ENCODE data around the gene FLT3. TPM values are rescaled to one million over a fixed set of nuclear protein-coding genes. Genes with fewer than 3 reads are reported as not detected.
"Not testable (repeated sequence)": the region's sequence is repeated elsewhere in the genome, so short reads cannot be mapped to it uniquely, and the experiment has no call there.

Gene FLT3
- total RNA-seq, 3 donors from 2014 or later = 0.98 to 1.4 (median 1.3) TPM

DNA sequence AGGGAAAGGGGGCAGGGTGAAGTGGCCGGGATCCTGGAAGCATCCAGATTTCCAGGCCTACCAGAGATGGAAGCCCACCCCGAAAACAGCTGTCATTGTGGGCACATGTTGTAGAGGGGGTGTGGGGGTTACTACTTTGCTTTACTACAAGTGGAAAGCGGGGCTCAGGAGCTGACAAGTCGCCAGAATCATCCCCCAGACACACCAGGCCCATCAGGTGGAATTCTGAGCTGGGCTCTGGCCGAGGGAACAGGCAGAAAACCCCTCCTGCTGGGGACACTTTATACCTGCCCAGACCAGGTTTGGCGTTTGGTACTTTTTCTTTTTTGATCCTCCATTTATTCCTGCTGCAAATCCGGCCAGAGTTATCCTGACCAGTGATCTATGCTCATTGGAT lies 135.0 kb downstream of the FLT3 start:
- Histone ChIP-seq H3K4me3 (no peak overlapping the region), H3K36me3 (no peaks in the 10 kb centered on the region), H3K27ac (no peak overlapping the region), H3K4me1 (peaks cover 3 to 5% of the 10 kb centered on the region in 2 donors), H3K9me3 (no peaks in the 10 kb centered on the region), H3K27me3 (peaks cover 4 to 95% of the 10 kb centered on the region in 2 donors)
- no peak for DNase-seq (ENCODE audit: low spot score in 2 of 2)
- TF ChIP-seq, protein P1, sequence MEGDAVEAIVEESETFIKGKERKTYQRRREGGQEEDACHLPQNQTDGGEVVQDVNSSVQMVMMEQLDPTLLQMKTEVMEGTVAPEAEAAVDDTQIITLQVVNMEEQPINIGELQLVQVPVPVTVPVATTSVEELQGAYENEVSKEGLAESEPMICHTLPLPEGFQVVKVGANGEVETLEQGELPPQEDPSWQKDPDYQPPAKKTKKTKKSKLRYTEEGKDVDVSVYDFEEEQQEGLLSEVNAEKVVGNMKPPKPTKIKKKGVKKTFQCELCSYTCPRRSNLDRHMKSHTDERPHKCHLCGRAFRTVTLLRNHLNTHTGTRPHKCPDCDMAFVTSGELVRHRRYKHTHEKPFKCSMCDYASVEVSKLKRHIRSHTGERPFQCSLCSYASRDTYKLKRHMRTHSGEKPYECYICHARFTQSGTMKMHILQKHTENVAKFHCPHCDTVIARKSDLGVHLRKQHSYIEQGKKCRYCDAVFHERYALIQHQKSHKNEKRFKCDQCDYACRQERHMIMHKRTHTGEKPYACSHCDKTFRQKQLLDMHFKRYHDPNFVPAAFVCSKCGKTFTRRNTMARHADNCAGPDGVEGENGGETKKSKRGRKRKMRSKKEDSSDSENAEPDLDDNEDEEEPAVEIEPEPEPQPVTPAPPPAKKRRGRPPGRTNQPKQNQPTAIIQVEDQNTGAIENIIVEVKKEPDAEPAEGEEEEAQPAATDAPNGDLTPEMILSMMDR (IDR thresholded peaks at IDR 0.05) = no peak
- TF ChIP-seq POLR2AphosphoS5 (IDR thresholded peaks at IDR 0.05) = no peak
- TF ChIP-seq POLR2A (IDR thresholded peaks at IDR 0.05) = no peak
- intact Hi-C loops (cut with DNase I; ENCODE audit: low total_unique reads) = no loop called here

- Histone ChIP-seq H3K4me1 (peaks cover 3 to 8% of the 10 kb centered on the region in 2 donors), H3K4me3 (no peak overlapping the region), H3K27ac (no peak overlapping the region), H3K9me3 (no peaks in the 10 kb centered on the region), H3K36me3 (no peaks in the 10 kb centered on the region), H3K27me3 (peaks cover 4 to 95% of the 10 kb centered on the region in 2 donors)
- intact Hi-C loops (cut with DNase I; ENCODE audit: low total_unique reads) = no loop called here
- DNase-seq (ENCODE audit: low spot score in 2 of 2) = no peak
- no peak for TF ChIP-seq POLR2AphosphoS5 (IDR thresholded peaks at IDR 0.05)
Observed at GRCh38 chr13:27964741-27965323, 135.5 kb downstream of the FLT3 start.

DNA sequence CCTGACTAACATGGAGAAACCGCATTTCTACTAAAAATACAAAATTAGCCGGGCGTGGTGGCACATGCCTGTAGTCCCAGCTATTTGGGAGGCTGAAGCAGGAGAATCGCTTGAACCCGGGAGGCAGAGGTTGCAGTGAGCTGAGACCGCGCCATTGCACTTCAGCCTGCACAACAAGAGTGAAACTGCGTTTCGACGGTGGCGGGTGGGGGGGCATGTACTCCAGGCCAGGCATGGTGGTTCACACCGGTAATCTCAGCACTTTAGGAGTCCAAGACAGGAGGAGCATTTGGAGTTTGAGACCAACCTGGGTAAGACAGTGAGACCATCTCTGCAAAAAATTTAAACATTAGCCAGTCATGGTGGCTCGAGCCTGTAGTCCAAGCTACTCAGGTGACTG lies 136.2 kb downstream of the FLT3 start:
- H3K27ac ChIP-seq; DNase-seq (ENCODE audit: low spot score in 2 of 2); H3K4me1 ChIP-seq; H3K4me3 ChIP-seq; H3K9me3 ChIP-seq; intact Hi-C loops (cut with DNase I; ENCODE audit: low total_unique reads); H3K36me3 ChIP-seq: not testable (repeated sequence)
- peaks cover 7 to 95% of the 10 kb centered on the region in 2 donors for H3K27me3 ChIP-seq

DNA sequence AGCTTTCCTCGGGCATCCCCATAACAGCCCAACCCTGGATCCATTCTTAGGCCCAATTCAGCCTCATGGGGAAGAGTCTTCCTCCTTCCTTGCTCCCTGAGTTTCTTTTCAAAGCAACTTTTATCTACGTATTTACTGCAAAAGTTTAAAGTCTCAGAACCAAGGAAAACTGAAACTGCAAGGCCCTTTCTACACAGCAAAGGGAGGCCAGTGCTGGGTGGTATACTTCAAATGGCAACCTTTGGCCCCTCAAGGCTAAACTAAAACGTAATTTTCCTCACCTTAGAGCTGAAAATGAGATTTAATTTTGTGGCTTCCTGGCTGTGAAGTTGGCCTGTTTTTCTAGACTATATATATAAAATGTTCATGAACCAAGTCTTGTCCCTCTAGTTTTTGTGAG lies 136.9 kb downstream of the FLT3 start:
- Histone ChIP-seq H3K27ac (no peak overlapping the region), H3K36me3 (no peaks in the 10 kb centered on the region), H3K4me1 (peaks cover 3 to 8% of the 10 kb centered on the region in 2 donors), H3K9me3 (no peaks in the 10 kb centered on the region), H3K27me3 (peaks cover 6 to 95% of the 10 kb centered on the region in 2 donors), H3K4me3 (no peak overlapping the region)
- no peak for TF ChIP-seq POLR2A (IDR thresholded peaks at IDR 0.05)
- TF ChIP-seq POLR2AphosphoS5 (IDR thresholded peaks at IDR 0.05) = no peak
- TF ChIP-seq, protein P1 (IDR thresholded peaks at IDR 0.05) = no peak
- intact Hi-C loops (cut with DNase I; ENCODE audit: low total_unique reads) = no loop called here
- no peak for DNase-seq (ENCODE audit: low spot score in 2 of 2)

DNA sequence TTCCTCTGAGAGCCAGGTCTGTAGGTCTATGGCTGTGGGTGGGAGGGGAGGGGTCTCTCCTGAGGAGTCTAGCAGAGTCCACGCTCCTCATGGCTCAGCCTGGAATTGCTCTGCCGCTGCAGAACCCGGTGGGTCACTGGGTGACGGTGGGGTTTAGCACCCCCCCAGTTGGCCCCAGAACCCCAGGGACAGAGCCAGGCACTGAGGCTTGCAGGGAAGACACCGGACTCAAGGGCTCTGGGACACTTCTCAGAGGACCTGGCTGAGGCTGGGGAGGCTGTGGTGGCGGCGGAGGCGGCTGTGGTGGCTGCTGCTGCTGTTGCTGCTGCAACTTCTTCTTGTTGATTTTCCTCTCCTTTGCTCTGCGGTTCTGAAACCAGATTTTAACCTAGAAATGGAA lies 137.4 kb downstream of the FLT3 start:
- Histone ChIP-seq H3K9me3 (no peaks in the 10 kb centered on the region), H3K27me3 (peaks cover 3 to 95% of the 10 kb centered on the region in 2 donors), H3K27ac (no peak overlapping the region), H3K4me3 (no peak overlapping the region), H3K36me3 (no peaks in the 10 kb centered on the region), H3K4me1 (peaks cover 0 to 8% of the 10 kb centered on the region in 2 donors)
- intact Hi-C loops (cut with DNase I; ENCODE audit: low total_unique reads) = no loop called here
- no peak for DNase-seq (ENCODE audit: low spot score in 2 of 2)
- TF ChIP-seq POLR2A (IDR thresholded peaks at IDR 0.05) (no peak), POLR2AphosphoS5 (IDR thresholded peaks at IDR 0.05) (no peak)
- TF ChIP-seq, protein P1 (IDR thresholded peaks at IDR 0.05) = no peak

DNA sequence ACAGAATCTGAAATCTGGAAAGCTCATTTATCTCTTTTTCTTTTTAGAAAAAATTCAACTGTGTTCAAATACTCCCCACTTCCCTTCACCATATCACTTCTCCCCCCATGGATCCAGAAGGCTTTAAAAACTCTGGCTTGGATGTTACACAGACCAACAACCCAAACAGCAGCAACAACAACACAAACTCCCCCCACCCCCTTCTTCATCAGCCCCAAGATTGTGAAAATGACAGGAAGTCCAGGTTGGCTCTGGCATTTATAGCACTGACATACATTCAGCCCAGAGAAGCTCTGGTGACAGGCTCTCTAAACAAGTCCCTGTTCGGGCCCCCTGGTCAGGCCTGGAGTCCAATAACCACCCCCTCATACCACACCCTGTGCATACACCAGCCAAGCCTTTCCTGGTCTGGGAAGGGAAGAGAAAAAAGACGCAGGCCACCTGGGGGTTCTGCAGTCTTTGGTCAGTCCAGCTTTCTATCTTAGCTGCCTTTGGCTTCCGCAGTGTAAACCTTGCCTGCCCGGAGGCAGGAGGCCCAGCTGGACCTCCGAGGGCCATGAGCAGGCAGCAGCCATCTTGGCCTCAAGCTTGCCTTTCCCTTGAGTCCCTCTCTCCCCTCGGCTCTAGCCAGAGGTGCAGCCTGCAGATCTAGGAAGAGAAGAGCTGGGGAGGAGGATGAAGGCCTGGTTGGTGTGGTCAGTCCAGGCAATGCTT lies 138.1 kb downstream of the FLT3 start:
- DNase-seq (ENCODE audit: low spot score in 2 of 2) = no peak
- H3K36me3 ChIP-seq = no peaks in the 10 kb centered on the region
- H3K9me3 ChIP-seq = no peaks in the 10 kb centered on the region
- H3K27me3 ChIP-seq = peaks cover 3 to 95% of the 10 kb centered on the region in 2 donors
- H3K27ac ChIP-seq = no peak overlapping the region
- H3K4me1 ChIP-seq = peaks cover 0 to 8% of the 10 kb centered on the region in 2 donors
- no peak overlapping the region for H3K4me3 ChIP-seq
- intact Hi-C loops (cut with DNase I; ENCODE audit: low total_unique reads) = no loop called here
- TF ChIP-seq POLR2A (IDR thresholded peaks at IDR 0.05) = no peak
- no peak for TF ChIP-seq POLR2AphosphoS5 (IDR thresholded peaks at IDR 0.05)
- TF ChIP-seq, protein P1 (IDR thresholded peaks at IDR 0.05) = no peak
